Measurements from ENCODE around the gene TAF9.
A peak's percentile ranks its signal among the peaks of the same experiment; 100 is the strongest.

GRCh38 chr5:69334793-69335268, 34.5 kb downstream of the TAF9 start:
- peak; percentile 54 for TF ChIP-seq CTCF (IDR thresholded peaks at IDR 0.05; ENCODE audit: poor library complexity, severe bottlenecking)
- TF ChIP-seq POLR2AphosphoS5 (IDR thresholded peaks at IDR 0.05) = no peak
- no peak for TF ChIP-seq EP300 (conservative IDR thresholded peaks at IDR 0.05; ENCODE audit: poor library complexity, severe bottlenecking)
- no peak for TF ChIP-seq REST (IDR thresholded peaks at IDR 0.05; ENCODE audit: borderline replicate concordance)
- TF ChIP-seq MXI1 (conservative IDR thresholded peaks at IDR 0.05; ENCODE audit: poor library complexity, severe bottlenecking) = no peak
- TF ChIP-seq EZH2 (IDR thresholded peaks at IDR 0.05; ENCODE audit: borderline replicate concordance, insufficient read depth, low read length, poor library complexity, severe bottlenecking) = no peak
- TF ChIP-seq SMC3 (conservative IDR thresholded peaks at IDR 0.05; ENCODE audit: poor library complexity) = peak; percentile 33
- TF ChIP-seq RAD21 (conservative IDR thresholded peaks at IDR 0.05) = peak; percentile 25
- TF ChIP-seq TAF1 (IDR thresholded peaks at IDR 0.05; ENCODE audit: low read depth) = no peak
